Liver (tissue), 3 donors: Measurements from ENCODE around the gene TASOR2.

Experiments
- CTCF ChIP-seq: fragments of 150-350 bp; IDR thresholded peaks from 2 replicates; pipeline ENCODE4 v1.5.1; 2017; ENCODE audit warnings: improper control_type of control experiment, low read depth, low read length; ENCODE audit not compliant: missing input control
- FOXA1 ChIP-seq: IDR thresholded peaks from 2 replicates; pipeline ENCODE4 v1.6.1; 2016; ENCODE audit warnings: antibody characterized with exemption
- RAD21 ChIP-seq, 2 donors: IDR thresholded peaks; 2 replicates each; pipeline ENCODE4 v1.6.1; 2016; ENCODE audit warnings: antibody characterized with exemption in 2 of 2, mild to moderate bottlenecking in 2 of 2
- REST ChIP-seq: IDR thresholded peaks from 2 replicates; pipeline ENCODE4 v1.6.1; 2016; ENCODE audit warnings: antibody characterized with exemption, mild to moderate bottlenecking
- TAF1 ChIP-seq: conservative IDR thresholded peaks from 2 replicates; pipeline ENCODE4 v1.6.1; 2016; ENCODE audit warnings: antibody characterized with exemption, mild to moderate bottlenecking
- donor health status: healthy.
- donor health status: healthy.

GRCh38 chr10:5643346-5644067 is 41.1 kb upstream of the TASOR2 start:
- TF ChIP-seq CTCF (no peak), FOXA1 (no peak), TAF1 (no peak), RAD21 (IDR thresholded peaks at IDR 0.05) (no peak), REST (no peak)
